Smooth muscle cell (in vitro differentiated cells): Measurements from ENCODE around the gene OR4D1. TPM values are rescaled to one million over a fixed set of nuclear protein-coding genes. Genes with fewer than 3 reads are reported as not detected.

Source experiments
- DNase-seq: peaks from one replicate; lab custom pipeline; 2025; ENCODE audit not compliant: unreplicated experiment; lab: John Stamatoyannopoulos, UW
- H2AFZ ChIP-seq: fragments of 200-600 bp; sonication (generic); 2 replicates; pipeline ENCODE4 v1.6.0; 2016; ENCODE audit warnings: antibody characterized with exemption, low read depth, mild to moderate bottlenecking
- H3F3A ChIP-seq: fragments of 200-600 bp; sonication (generic); 2 replicates; pipeline ENCODE4 v1.6.0; 2017; ENCODE audit warnings: antibody characterized with exemption, low read depth
- H3K27ac ChIP-seq: fragments of 200-600 bp; sonication (generic); 2 replicates; pipeline ENCODE4 v1.5.1; 2016; ENCODE audit warnings: low read depth, mild to moderate bottlenecking
- H3K27me3 ChIP-seq: fragments of 200-600 bp; sonication (generic); 2 replicates; pipeline ENCODE4 v1.6.1; 2016; ENCODE audit warnings: low read depth, mild to moderate bottlenecking
- H3K36me3 ChIP-seq: fragments of 200-600 bp; sonication (generic); 2 replicates; pipeline ENCODE4 v1.5.1; 2016; ENCODE audit warnings: low read depth
- H3K4me1 ChIP-seq: fragments of 200-600 bp; sonication (generic); 2 replicates; pipeline ENCODE4 v1.5.1; 2016; ENCODE audit warnings: low read depth
- H3K4me2 ChIP-seq: fragments of 200-600 bp; sonication (generic); 2 replicates; pipeline ENCODE4 v1.6.0; 2016; ENCODE audit warnings: mild to moderate bottlenecking
- H3K4me3 ChIP-seq: fragments of 200-600 bp; sonication (generic); 2 replicates; pipeline ENCODE4 v1.5.1; 2016; ENCODE audit warnings: mild to moderate bottlenecking
- H3K79me2 ChIP-seq: fragments of 200-600 bp; sonication (generic); 2 replicates; pipeline ENCODE4 v1.6.0; 2016; ENCODE audit warnings: low read depth, mild to moderate bottlenecking
- H3K9ac ChIP-seq: fragments of 200-600 bp; sonication (generic); 2 replicates; pipeline ENCODE4 v1.6.0; 2016; ENCODE audit warnings: low read depth
- H3K9me3 ChIP-seq: fragments of 200-600 bp; sonication (generic); replicated peaks from 2 replicates; pipeline ENCODE4 v1.5.1; 2016; ENCODE audit warnings: low read depth
- H4K20me1 ChIP-seq: fragments of 200-600 bp; sonication (generic); 2 replicates; pipeline ENCODE4 v1.6.0; 2016; ENCODE audit warnings: low read depth
- CTCF ChIP-seq: fragments of 200-600 bp; sonication (generic); IDR thresholded peaks from 2 replicates; pipeline ENCODE4 v1.5.1; 2017; ENCODE audit warnings: borderline replicate concordance, mild to moderate bottlenecking, antibody characterized with exemption; ENCODE audit not compliant: insufficient read depth, poor library complexity, severe bottlenecking
- WGBS: methylation state at CpG from one replicate; pipeline ENCODE4 v1.1.7; 2016; ENCODE audit warnings: low lambda C conversion rate; 5-methylcytosine and 5-hydroxymethylcytosine counted together
- polyA plus RNA-seq: library from polyadenylated mRNA; unstranded; fragments of >200 nt; fragmentation: Nextera tagmentation; extraction: Ambion mirVana; gene quantifications from 2 replicates; pipeline ENCODE4 v1.2.1, GENCODE V29; 2016
- total RNA-seq: library from RNA; depleted of rRNA; stranded (reverse); fragments of >200 nt; gene quantifications from 2 replicates; pipeline ENCODE4 v1.2.3, GENCODE V29; 2014

The OR4D1 gene
- total and polyA plus RNA-seq, 2 experiments from 2014 or later = not detected

GRCh38 chr17:58166682-58167081 is 18.5 kb downstream of the OR4D1 start, which contains the start of gene OR4D2:
TSS of gene OR4D2 (plus strand) at chr17:58166982. CDS start at chr17:58169656, 2,674 bp downstream.
- Histone ChIP-seq H3F3A (no peaks in the 10 kb centered on the region), H3K4me1 (no peaks in the 10 kb centered on the region), H3K4me3 (no peak within 1 kb of the TSS), H3K36me3 (no peaks in the 10 kb centered on the region), H3K9ac (no peak within 1 kb of the TSS), H2AFZ (no peak within 1 kb of the TSS), H3K9me3 (no peaks in the 10 kb centered on the region), H4K20me1 (no peaks in the 10 kb centered on the region), H3K79me2 (no peaks in the 10 kb centered on the region), H3K4me2 (no peak within 1 kb of the TSS), H3K27me3 (peaks cover 63% of the 10 kb centered on the region), H3K27ac (no peak within 1 kb of the TSS)
- no peak for DNase-seq
- 62% methylated on average over 6 of the region's 6 CpGs for WGBS
- TF ChIP-seq CTCF = no peak

GRCh38 chr17:58170622-58171021 is 22.4 kb downstream of the OR4D1 start:
- 66% methylated on average over 4 of the region's 4 CpGs for WGBS
- H3K79me2 ChIP-seq = no peaks in the 10 kb centered on the region
- TF ChIP-seq CTCF = no peak
- no peaks in the 10 kb centered on the region for H3K9me3 ChIP-seq
- H3K36me3 ChIP-seq = no peaks in the 10 kb centered on the region
- no peak for DNase-seq
- H3K27ac ChIP-seq = no peak overlapping the region
- no peak overlapping the region for H3K4me3 ChIP-seq
- H3K4me1 ChIP-seq = no peaks in the 10 kb centered on the region
- no peak overlapping the region for H2AFZ ChIP-seq
- H3K27me3 ChIP-seq = peaks cover 29% of the 10 kb centered on the region
- H3K4me2 ChIP-seq = no peak overlapping the region
- H3F3A ChIP-seq = no peaks in the 10 kb centered on the region
- H4K20me1 ChIP-seq = no peaks in the 10 kb centered on the region
- no peak overlapping the region for H3K9ac ChIP-seq

- Histone ChIP-seq H3K4me1 (no peaks in the 10 kb centered on the region), H3K4me3 (no peak overlapping the region), H3K27me3 (peaks cover 29% of the 10 kb centered on the region), H3K9ac (no peak overlapping the region), H2AFZ (no peak overlapping the region), H3K9me3 (no peaks in the 10 kb centered on the region), H3K36me3 (no peaks in the 10 kb centered on the region), H3K4me2 (no peak overlapping the region), H3K79me2 (no peaks in the 10 kb centered on the region), H3F3A (no peaks in the 10 kb centered on the region), H4K20me1 (no peaks in the 10 kb centered on the region), H3K27ac (no peak overlapping the region)
- peak; percentile 8 for TF ChIP-seq CTCF
- DNase-seq = no peak
- 42% methylated on average over 2 of the region's 2 CpGs for whole genome bisulfite sequencing
Measured at GRCh38 chr17:58172369-58173071, 24.3 kb downstream of the OR4D1 start.

GRCh38 chr17:58174871-58175270 is 26.7 kb downstream of the OR4D1 start:
- Histone ChIP-seq H3K9me3 (no peaks in the 10 kb centered on the region), H3K36me3 (no peaks in the 10 kb centered on the region), H4K20me1 (no peaks in the 10 kb centered on the region), H3K27ac (no peak overlapping the region), H3K4me1 (no peaks in the 10 kb centered on the region), H3F3A (no peaks in the 10 kb centered on the region), H3K79me2 (no peaks in the 10 kb centered on the region), H3K4me2 (no peak overlapping the region), H3K9ac (no peak overlapping the region), H3K27me3 (peaks cover 11% of the 10 kb centered on the region), H3K4me3 (no peak overlapping the region), H2AFZ (no peak overlapping the region)
- TF ChIP-seq CTCF = no peak
- WGBS = 54% methylated on average over 3 of the region's 3 CpGs
- no peak for DNase-seq
